Left ventricle myocardium inferior (tissue), 1 donor: ENCODE results near the gene IFNGR1. TPM values are rescaled to one million over a fixed set of nuclear protein-coding genes. Genes with fewer than 3 reads are reported as not detected.

Experiments used
- DNase-seq: peaks from one replicate; pipeline ENCODE4 v3.0.0-alpha.2; 2020
- H3K27ac ChIP-seq: fragments of 200-600 bp; replicated peaks from 2 replicates; pipeline ENCODE4 v1.8.0; 2021
- H3K27me3 ChIP-seq: fragments of 200-600 bp; 2 replicates; pipeline ENCODE4 v1.8.0; 2021; ENCODE audit warnings: low read depth
- H3K36me3 ChIP-seq: fragments of 200-600 bp; 2 replicates; pipeline ENCODE4 v1.8.0; 2021
- H3K4me1 ChIP-seq: fragments of 200-600 bp; 2 replicates; pipeline ENCODE4 v1.8.0; 2021
- H3K4me3 ChIP-seq: fragments of 200-600 bp; 2 replicates; pipeline ENCODE4 v1.8.0; 2021; ENCODE audit warnings: mild to moderate bottlenecking, moderate library complexity
- H3K9me3 ChIP-seq: fragments of 200-600 bp; replicated peaks from 2 replicates; pipeline ENCODE4 v1.8.0; 2021
- CTCF ChIP-seq: fragments of 200-600 bp; IDR thresholded peaks from 2 replicates; pipeline ENCODE4 v1.8.0; 2021; ENCODE audit warnings: antibody characterized with exemption, mild to moderate bottlenecking, borderline replicate concordance
- intact Hi-C: fragments of 100-400 bp; cut with micrococcal nuclease; formaldehyde crosslinking; loops from one replicate; pipeline ENCODE4 v1.11.0; 2022
- total RNA-seq: library from RNA; stranded (reverse); fragmentation: NEBNext Ultra II Directional; extraction: Animal tissue kit (Norgen Biotek cat#: 25700); gene quantifications from one replicate; pipeline ENCODE4 v1.2.1, GENCODE V29; 2021
- donor health status: DM: no; HTN: yes; CAD: no; lungs with severe emphysema.

IFNGR1 gene
- total RNA-seq, 1 donor from 2014 or later, result 97.6 TPM

- Histone ChIP-seq H3K9me3 (peaks cover 1% of the 10 kb centered on the region), H3K27ac (no peak overlapping the region), H3K36me3 (no peaks in the 10 kb centered on the region), H3K4me3 (no peak overlapping the region), H3K27me3 (no peaks in the 10 kb centered on the region), H3K4me1 (peaks cover 23% of the 10 kb centered on the region)
- DNase-seq, result no peak
- intact Hi-C loops, result no loop called here
- TF ChIP-seq CTCF, result no peak
Measured at GRCh38 chr6:137157601-137158000, 61.6 kb downstream of the IFNGR1 start.

DNA sequence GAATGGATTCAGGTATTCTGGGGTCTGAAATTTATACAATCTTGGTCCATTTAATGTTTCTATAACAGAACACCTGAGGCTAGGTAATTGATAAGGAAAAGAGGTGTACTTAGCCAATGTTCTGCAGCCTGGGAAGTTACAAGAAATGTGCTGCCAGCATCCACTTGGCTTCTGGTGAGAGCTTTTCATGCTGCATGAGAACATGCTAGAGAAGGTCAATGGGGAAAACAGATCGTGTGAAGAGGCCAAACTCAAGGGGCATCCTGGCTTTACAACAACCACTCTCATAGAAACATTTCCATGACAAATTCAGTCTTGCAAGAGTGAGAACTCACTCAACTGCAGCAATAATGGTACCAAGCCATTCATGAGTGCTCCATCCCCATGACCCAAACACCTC is 62.5 kb downstream of the IFNGR1 start:
- DNase-seq, result no peak
- Histone ChIP-seq H3K27ac (no peak overlapping the region), H3K27me3 (no peaks in the 10 kb centered on the region), H3K4me3 (no peak overlapping the region), H3K9me3 (peaks cover 11% of the 10 kb centered on the region), H3K4me1 (peaks cover 14% of the 10 kb centered on the region), H3K36me3 (no peaks in the 10 kb centered on the region)
- TF ChIP-seq CTCF, result no peak
- intact Hi-C loops, result no loop called here

DNA sequence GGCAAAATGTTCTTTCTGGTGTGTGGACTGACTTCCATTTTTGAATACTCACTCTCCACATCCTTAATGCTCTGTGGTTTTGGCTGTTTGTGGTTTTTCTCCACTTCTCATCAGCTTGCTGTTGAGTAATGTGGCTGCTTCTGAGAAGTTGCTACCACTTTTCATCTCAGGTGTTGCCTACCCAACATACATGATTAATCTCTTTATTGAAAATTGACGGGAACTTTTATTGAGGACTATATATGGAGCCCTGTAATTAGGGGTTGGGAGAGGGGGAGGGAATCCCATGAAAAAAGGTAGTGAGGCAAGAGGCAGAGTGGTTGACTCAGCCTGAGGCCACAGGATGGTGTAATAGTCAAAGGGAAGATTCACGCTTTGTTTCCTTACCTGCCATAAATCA is 63.4 kb downstream of the IFNGR1 start:
- no peak overlapping the region for H3K27ac ChIP-seq

GRCh38 chr6:137150072-137150471 is 69.1 kb downstream of the IFNGR1 start:
- no peak overlapping the region for H3K4me3 ChIP-seq
- no peak for DNase-seq
- no peaks in the 10 kb centered on the region for H3K36me3 ChIP-seq
- no peaks in the 10 kb centered on the region for H3K27me3 ChIP-seq
- no peaks in the 10 kb centered on the region for H3K4me1 ChIP-seq
- intact Hi-C loops, result no loop called here
- no peak for TF ChIP-seq CTCF
- H3K9me3 ChIP-seq, result peaks cover 21% of the 10 kb centered on the region
- no peak overlapping the region for H3K27ac ChIP-seq

More for the DNA sequence above, 63.4 kb downstream of the IFNGR1 start:
- Histone ChIP-seq H3K4me1 (peaks cover 5% of the 10 kb centered on the region), H3K27me3 (no peaks in the 10 kb centered on the region), H3K4me3 (no peak overlapping the region), H3K9me3 (peaks cover 17% of the 10 kb centered on the region), H3K36me3 (no peaks in the 10 kb centered on the region)
- TF ChIP-seq CTCF, result no peak
- intact Hi-C loops, result no loop called here
- no peak for DNase-seq

- DNase-seq, result no peak
- TF ChIP-seq CTCF, result no peak
- H3K27me3 ChIP-seq, result no peaks in the 10 kb centered on the region
- H3K4me1 ChIP-seq, result no peaks in the 10 kb centered on the region
- H3K4me3 ChIP-seq, result no peak overlapping the region
- no peak overlapping the region for H3K27ac ChIP-seq
- peaks cover 21% of the 10 kb centered on the region for H3K9me3 ChIP-seq
- intact Hi-C loops, result no loop called here
- H3K36me3 ChIP-seq, result no peaks in the 10 kb centered on the region
Measured at GRCh38 chr6:137149035-137149393, 70.2 kb downstream of the IFNGR1 start.
